Stimulated activated naive CD4-positive, alpha-beta T cell treated with Interleukin-2 at 50 U/mL for 16 hours (primary cell): Measurements from ENCODE around the gene CCDC106.

ENCODE experiments used
- DNase-seq: peaks from one replicate; lab custom pipeline; 2025; lab: John Stamatoyannopoulos, UW

CCDC106 gene

DNA sequence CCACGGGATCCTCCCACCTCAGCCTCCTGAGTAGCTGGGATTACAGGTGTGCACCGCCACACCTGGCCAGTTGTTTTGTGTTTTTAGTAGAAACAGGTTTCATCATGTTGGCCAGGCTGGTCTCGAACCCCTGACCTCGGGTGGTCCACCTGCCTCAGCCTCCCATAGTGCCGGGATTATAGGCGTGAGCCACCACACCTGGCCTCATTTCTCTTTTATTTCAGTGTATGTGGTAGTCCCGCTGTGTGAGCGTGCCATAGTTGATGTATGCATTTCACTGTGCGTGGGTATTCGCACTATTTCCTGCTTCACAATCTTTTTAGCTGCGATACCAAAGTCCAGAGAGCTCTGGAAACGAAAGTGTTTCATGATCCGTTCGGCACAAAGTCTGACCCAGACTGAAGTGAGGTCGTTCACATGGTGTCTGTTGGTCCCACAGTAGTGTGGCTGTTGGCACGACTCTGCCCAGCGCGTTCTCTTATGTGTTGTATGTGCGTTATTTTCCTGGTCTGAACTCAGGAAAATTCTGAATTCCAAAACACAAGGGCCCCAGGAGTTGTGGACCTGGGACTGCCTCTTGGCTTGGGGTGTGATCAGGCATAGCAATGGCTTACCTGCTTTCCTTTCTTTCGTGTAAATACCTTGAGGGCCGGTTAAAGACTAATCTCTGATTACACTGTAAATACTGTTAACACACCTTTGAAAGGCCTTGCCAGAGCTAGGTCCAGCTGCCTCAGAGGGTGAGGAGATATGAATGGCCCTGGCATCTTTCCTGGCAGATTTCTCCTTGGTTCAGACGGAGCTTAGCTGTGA lies 35.6 kb downstream of the CCDC106 start:
- no peak for DNase-seq

DNA sequence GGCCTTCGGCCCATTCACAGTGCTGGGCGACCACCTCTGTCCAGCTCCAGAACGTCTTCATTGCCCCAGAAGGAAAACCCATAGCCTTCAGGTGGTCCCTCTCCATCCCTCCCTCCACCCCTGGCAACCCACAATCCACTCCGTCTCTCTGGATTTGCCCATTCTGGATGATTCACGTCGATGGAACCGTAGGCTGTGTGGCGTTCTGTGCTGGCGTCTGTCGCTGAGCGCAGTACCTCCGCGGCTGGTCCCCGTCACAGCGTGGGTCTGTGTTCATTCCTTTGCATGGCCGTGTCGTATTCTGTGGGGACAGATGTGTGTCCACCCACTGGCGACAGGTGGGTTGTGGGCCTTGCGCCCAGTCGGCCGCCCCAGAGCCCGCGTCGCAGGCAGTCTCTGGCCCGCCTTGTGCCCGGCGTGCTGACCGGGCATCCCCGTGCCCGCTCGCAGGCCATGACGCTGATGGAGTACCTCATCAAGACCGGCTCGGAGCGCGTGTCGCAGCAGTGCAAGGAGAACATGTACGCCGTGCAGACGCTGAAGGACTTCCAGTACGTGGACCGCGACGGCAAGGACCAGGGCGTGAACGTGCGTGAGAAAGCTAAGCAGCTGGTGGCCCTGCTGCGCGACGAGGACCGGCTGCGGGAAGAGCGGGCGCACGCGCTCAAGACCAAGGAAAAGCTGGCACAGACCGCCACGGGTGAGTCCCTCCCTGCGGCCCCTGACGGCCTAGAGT lies 37.1 kb downstream of the CCDC106 start:
- DNase-seq, result no peak

DNA sequence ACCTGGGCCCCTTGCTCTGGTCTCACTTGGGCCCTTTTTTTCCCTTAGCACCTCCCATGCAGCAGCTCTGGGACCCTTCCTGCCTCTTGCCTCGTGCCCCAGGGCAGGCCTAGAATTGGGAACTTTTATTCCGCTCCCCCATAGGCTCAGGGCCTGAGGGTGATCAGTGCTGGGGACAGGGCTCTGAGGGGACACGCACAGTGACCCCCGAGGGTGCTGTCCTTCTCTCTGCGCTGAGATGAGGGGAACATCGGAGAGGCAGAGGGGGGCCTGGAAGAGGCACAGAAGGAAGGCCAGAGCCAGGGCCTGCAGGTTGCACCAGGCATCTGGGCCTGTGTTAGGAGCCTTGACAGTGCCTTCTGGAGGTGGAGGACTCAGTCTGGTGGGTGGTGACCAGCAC lies 37.8 kb downstream of the CCDC106 start:
- no peak for DNase-seq

DNA sequence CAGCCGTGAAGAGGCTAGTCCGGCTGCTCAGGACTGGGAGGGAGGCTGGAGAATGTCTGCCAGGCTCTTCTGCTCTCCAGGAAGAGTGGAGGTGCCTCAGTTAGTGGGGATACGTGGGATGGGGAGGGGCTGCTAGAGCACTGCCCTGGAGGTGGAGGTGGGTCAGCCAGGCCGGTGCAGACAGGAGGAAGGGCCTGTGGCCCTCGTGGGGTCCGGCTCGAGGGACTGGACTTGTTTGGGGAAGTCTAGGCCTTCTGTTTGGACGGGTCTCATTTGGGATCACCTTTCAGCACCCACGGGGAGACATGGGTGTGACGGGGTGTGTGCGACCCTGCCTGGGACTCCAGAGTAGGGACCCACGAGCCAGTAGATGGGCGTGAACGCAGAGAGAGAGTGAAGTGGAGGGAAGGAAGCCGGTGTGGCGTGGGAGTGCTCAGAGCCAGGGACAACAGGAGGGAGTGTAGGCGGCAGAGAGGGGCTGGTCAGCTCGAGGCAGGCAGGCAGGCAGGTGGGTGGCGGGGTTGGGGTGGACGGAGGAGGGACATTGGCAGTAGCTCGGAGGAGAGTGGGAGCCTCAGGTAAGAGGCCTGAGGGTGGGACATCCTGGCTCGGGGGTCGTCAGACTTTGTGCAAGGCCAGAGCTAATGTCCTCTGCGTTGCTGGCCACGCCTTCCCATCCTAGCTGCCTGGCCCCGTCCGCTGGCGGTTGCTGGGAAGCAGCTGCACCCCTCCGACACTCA lies 38.5 kb downstream of the CCDC106 start:
- DNase-seq, result no peak

DNA sequence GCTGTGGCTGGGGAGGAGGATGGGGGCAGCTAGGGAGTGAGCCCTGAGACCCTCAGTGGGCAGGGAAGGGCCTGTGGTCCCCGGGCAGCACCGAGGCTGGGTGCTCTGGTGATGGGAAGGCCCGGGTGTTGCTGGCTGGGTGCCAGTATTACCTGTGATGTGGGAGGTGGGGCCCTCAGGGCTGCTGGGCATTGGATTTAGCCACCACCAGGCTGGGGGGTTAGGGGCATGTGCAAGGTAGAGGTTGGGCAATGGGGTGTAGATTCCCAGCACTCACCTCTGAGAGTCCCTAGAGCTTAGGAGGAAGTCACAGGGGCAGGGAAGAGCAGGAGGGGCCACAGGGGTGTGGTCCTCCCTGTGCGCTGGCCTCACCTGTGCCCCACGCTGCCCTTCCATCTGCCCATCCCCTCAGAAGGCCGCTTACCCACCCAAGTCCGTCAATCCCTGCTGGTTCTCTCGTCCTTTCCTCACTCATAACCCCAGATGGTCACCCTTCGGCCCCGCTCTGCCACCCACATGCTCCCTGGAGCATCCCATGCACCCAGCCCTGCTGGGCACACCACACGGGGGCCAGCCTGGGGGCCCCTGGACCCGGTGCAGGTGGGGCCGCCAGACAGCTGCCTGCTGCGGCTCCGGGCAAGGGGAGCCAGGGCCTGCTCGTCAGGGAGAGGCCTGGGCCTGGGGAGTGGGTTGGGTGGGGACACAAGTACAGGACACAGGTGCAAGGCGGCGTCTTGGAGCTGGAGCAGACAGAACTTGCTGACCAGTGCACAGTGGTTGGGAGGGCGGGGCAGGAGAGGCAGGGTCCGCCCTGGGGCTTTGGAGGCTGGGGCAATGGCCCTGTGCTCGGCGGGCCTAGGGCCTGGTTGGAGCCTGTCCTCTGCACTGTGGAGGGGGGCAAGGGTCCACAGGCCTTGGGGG lies 39.5 kb downstream of the CCDC106 start:
- no peak for DNase-seq

DNA sequence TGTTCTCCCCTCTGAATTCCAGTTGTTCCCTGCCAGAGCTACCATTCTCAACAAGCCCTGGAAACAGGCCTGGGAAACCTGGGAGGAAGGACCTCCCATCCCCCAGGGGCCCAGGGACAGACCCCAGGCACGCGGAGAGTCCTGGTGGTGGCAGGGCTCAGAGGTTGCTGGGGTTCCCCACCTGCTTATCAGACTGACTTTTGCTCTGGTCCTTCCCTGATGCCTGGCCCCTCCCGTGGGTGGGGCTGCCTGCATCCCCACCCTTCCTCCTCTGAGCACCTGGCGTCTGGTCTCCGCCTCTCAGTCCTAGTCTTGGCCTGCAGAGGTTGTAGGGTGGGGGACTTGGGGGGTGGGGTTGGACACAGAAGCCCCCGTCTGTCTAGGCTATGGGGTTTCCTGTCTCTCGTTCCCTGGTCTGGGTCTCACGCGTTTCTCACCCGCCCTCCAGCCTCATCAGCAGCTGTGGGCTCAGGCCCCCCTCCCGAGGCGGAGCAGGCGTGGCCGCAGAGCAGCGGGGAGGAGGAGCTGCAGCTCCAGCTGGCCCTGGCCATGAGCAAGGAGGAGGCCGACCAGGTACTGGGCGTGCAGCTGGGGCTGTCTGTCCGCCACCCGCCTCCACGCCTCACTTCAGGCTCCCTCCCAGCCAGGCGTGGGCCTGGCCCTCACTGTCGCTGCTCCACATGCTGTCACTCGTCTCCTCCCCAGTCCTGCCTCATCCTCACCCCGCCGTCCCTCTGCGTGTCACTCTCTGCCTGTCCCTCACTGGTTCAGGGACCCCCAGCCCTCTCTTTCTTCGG lies 40.6 kb downstream of the CCDC106 start:
- no peak for DNase-seq

DNA sequence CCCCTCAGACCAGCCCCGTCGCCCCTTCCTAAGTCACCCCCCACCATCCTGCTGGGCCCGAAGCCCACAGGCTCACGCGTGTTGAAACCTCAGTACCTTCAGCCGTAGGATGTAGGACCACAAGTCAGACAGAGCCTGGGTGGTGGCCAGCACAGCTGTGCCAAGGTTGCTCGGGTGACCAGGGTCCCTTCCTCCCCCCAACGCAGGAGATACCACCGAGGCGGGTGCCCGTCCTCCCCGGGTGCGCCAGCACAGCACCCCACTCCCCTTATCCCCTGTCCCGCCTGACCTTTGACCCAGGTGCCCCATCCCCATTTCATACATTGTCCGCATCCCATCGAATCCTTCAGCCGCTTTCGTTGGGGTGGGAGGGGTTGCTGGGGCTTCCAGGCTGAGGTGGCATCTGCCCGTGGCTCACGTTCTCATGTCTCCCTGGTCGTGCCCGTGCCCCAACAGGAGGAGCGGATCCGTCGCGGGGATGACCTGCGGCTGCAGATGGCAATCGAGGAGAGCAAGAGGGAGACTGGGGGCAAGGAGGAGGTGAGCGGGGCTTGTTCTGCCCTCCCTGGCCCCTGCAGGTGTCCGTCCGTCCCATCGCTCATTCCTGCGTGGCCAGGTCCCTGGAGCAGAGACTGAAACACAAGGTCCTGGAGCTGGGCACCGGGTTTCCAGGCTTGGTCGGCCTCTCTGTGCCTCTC lies 41.5 kb downstream of the CCDC106 start:
- no peak for DNase-seq

DNA sequence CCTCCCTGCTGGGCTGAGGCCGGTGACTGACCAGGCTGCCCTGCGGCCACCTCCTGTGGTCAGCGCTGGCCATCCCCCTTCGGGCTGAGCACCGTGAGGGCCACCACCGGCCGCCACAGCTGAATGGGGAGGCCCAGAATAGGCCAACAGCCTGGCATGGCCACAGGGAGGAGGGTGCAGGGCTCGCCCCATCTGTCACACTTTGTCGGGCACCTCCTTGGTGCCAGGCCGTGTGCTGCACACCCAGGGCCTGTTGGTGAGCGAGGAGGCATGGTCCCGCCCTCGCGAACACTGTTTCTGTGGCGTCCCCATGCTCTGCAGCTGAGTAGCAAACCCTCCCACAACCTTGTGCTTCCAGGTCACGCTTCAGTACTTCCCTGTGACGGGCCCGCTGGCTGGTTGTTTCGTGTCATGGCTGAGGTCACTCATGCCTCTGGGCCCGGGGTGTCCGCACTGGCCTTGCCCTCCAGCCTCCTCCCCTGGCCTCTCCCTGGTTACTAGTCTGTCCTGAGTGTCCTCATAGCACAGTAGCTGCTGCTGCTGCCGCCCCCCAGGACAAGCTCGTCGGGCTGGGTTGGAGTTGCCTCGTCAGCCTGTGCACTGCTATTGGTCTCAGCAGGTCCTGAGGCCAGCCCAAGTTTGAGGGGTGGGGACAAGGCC lies 42.2 kb downstream of the CCDC106 start:
- no peak for DNase-seq

DNA sequence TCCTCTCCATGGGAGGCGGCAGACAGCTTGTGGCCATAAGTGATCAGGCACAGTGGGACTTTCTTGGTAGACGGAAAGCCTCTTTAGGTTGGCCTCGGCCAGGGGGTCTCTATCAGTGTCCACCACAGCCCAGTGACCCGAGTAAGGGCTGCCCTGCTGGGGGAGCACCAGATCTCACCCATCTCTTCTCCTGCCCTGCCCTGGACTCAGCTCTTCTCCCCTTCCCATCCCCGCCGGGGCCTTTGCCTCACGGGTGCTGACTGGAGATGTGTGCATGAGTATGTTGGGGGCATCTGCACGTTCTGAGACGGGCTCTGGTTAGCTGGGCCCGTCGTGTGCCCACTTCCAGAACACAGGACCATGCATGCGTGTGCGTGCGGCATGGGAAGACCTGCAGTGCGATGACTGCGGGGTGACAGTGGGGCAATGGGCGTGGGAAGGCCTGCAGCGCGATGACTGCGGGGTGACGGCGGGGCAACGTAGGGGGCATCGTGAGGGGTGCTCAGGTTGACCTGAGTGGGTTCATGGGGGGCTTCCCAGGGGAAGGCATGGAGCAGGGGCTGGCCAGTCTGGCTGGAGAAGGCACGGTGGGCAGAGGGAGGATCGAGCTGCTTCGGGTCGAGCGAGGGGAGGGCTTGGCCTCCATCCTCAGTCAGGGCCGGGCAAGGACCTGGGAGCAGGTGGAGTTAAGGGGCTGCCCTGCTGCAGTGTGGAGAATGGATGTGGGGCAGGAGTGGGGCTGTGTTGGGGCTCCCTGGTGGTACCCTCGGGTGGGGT lies 42.9 kb downstream of the CCDC106 start:
- DNase-seq, result no peak

DNA sequence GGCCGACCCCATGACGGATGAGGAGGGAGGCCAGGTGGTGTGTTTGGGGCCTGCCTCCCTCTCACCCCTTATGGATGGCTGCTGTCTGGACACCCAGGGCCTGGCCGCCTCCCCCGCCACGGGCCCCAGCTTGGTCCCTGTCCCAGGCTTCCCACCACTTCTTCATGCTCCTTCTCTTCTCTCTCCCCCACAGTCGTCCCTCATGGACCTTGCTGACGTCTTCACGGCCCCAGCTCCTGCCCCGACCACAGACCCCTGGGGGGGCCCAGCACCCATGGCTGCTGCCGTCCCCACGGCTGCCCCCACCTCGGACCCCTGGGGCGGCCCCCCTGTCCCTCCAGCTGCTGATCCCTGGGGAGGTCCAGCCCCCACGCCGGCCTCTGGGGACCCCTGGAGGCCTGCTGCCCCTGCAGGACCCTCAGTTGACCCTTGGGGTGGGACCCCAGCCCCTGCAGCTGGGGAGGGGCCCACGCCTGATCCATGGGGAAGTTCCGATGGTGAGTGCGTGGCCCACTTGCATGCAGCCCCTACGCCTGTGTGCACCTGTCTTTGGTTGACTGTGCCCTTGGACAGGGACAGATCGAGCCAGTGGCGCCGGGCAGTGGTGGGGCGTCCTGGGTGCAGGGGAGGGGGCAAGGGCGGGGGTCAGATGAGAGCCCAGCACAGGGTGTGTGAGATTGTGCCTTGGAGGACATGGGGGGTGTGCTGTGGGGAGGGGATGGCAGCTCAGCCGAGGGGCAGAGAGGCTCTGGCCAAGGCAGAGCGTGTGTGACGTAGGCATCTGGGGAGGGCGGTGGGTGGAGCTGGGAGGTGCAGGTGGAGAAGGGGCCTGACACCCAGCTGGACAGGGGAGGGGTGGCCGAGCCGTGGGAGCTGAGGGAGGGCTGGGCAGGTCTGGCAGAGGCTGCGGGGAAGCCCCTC lies 43.8 kb downstream of the CCDC106 start:
- DNase-seq, result no peak

DNA sequence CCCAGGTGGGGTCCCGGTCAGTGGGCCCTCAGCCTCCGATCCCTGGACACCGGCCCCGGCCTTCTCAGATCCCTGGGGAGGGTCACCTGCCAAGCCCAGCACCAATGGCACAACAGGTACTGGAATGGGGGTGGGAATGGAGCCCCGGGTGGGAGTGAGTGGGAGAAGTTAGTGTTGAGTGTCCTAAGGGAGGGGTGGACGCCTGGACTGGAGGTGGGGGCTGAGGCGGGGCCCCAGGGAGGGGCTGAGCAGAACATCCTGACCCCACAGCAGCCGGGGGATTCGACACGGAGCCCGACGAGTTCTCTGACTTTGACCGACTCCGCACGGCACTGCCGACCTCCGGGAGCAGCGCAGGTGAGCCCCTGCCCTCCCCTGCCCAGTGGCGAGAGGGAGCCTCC lies 44.7 kb downstream of the CCDC106 start:
- no peak for DNase-seq

DNA sequence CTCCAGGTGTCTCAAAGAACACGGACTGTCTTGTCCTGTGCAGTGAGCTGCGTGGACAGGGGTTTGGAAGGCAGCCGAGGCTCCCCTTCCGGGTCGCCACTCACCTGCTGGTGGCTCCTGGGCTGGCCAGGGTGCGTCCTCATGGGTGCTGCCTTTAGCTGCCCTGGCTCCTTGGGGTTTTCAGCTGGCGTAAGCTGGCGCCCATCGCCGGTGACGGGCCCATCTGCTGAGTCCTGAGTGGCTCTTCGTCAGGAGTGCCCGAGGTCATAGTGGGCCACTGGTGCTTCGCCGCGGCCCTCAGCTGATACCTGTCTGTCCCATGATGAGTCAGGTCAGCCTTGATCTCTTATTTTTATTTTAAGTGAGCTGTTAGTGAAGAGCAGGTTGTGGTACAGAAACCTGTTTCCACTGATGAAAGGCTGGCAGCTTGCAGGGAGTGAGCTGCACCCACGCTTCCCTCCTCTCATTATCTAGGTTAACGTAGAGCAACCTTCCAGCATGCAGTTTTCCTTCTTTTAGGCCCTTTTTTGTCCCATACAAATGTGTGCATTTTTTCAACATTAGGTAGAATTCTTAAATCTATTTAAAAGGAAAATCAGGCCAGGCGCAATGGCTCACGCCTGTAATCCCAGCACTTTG lies 45.4 kb downstream of the CCDC106 start:
- no peak for DNase-seq

DNA sequence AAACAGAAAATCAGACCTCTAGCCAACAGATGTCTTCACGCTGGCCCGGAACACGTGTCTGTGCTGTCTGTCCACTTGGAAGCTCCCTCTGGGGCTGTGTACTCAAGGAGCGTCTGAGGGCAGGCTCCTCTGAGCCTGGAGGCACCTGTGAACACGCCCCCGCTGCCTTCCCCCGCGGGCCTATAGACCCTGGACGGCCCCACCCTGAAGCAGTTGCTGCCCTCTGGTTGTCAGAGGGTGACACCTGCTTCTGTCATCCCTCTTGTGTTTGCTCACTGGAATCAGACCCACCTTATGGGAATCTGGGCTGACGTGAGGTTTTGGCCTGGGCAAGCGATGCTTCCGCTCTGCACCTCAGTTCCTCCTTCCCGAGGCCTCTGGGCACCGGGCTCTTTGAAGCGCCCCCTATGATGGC lies 46.2 kb downstream of the CCDC106 start:
- no peak for DNase-seq

DNA sequence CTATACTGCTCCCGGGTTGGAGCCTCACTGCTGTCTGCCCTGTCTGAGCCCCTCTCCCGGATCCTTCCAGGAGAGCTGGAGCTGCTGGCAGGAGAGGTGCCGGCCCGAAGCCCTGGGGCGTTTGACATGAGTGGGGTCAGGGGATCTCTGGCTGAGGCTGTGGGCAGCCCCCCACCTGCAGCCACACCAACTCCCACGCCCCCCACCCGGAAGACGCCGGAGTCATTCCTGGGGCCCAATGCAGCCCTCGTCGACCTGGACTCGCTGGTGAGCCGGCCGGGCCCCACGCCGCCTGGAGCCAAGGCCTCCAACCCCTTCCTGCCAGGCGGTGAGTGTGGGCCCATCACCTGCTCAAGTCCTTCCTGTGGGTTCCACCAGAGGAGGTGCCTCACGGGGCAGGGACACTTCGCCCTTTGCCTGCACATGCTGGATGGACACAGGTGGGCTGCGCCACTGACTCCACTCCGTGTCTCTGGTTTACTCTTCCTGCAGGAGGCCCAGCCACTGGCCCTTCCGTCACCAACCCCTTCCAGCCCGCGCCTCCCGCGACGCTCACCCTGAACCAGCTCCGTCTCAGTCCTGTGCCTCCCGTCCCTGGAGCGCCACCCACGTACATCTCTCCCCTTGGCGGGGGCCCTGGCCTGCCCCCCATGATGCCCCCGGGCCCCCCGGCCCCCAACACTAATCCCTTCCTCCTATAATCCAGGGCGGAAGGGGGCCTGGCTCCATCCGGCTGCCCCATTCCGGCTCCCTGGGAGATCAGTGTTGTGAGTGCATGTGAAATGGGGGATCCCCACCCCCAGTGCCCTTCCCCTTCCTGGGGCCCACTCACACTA lies 46.9 kb downstream of the CCDC106 start:
- no peak for DNase-seq

DNA sequence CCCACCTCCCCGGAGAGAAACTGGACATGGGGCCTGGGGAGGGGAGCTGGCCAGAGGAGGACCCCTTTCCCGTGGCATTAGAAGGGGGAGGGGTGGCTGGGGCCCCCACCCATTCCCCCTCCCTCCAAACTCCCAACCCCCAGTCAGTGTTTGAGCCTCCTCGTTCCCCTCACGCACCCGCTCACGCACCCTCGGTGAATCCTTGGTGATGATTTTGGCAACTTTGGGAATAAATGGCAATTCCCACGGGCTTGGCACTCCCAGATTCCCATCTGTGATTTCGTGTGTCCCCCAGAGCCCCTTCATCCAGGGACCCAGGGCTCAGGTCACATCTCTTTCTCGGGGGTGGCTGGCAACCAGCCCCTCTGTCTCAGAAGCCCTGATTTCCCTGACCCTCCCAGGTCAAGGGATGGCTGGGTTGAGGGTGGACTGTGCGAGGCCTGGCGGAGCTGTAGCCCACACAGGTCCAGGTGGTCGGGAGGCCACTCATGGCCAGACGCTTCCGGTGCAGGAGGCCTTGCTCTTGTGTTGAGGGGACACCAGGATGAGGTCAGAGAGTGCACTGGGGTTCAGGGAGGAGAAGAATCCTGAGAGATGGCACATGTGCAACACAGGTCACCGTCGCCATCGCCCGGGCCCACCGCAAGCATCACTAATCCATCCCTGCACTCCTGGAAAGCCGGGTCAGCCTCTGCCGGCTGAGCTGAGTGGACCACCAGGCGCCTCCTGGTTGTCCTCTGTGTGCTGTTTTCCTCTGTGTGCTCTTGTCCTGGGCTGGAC lies 47.7 kb downstream of the CCDC106 start:
- DNase-seq, result no peak
